PC-9 (cell line): ENCODE measurements around the gene SEC24D.

Experiments used
- CTCF ChIP-seq: fragments of 200-600 bp; sonication (generic); conservative IDR thresholded peaks from 2 replicates; pipeline ENCODE4 v1.6.1; 2017; ENCODE audit warnings: mixed run types, antibody characterized with exemption, mild to moderate bottlenecking, moderate library complexity
- EZH2 ChIP-seq: fragments of 200-600 bp; sonication (generic); IDR thresholded peaks from 2 replicates; pipeline ENCODE4 v1.8.0; 2017; ENCODE audit warnings: antibody characterized with exemption, low read depth

GRCh38 chr4:118848901-118849300, 13.0 kb upstream of the SEC24D start:
- TF ChIP-seq CTCF (no peak), EZH2 (no peak)
